CD4-positive, alpha-beta T cell (primary cell): ENCODE data around the gene AUTS2. TPM values are rescaled to one million over a fixed set of nuclear protein-coding genes. Genes with fewer than 3 reads are reported as not detected.

Source experiments
- ATAC-seq: fragments of 200-7000 bp; cut with Tn5 transposase; one replicate; pipeline ENCODE4 v1.10.0; 2022; ENCODE audit warnings: mild to moderate bottlenecking; ENCODE audit not compliant: poor library complexity
- CTCF ChIA-PET: fragments of 350-600 bp; sonication (Branson Sonifier 250); formaldehyde crosslinking; loops from one replicate; lab custom pipeline; 2021; ENCODE audit warnings: antibody characterized with exemption, inconsistent platforms; lab: Charles Lee
- POLR2A ChIA-PET: fragments of 350-600 bp; sonication (Branson Sonifier 250); formaldehyde crosslinking; loops from one replicate; lab custom pipeline; 2021; ENCODE audit warnings: antibody characterized with exemption, inconsistent platforms; lab: Charles Lee
- DNase-seq, 14 experiments: peaks; one replicate each; pipeline ENCODE4 v3.0.0-alpha.2; 2013 to 2020; ENCODE audit warnings: mixed read lengths in 2 of 14
- H3K27ac ChIP-seq, 2 donors: one replicate each; pipeline versions ENCODE4 v1.5.1 to v1.7.0; 2013; ENCODE audit warnings: low read length in 2 of 2, low read depth in 1 of 2, mild to moderate bottlenecking in 1 of 2
- H3K27me3 ChIP-seq, 2 experiments: 1 replicate in 1 of 2; 2 replicates in 1 of 2; pipeline versions ENCODE4 v1.6.1 to v1.7.0; 2013; ENCODE audit warnings: low read length in 2 of 2, control low read depth in 1 of 2, mild to moderate bottlenecking in 1 of 2, moderate library complexity in 1 of 2; ENCODE audit not compliant: insufficient read depth in 2 of 2, control insufficient read depth in 1 of 2
- H3K36me3 ChIP-seq: one replicate; pipeline ENCODE4 v1.6.1; 2013; ENCODE audit warnings: low read length, control low read depth; ENCODE audit not compliant: insufficient read depth
- H3K4me1 ChIP-seq: one replicate; pipeline ENCODE4 v1.6.1; 2013; ENCODE audit warnings: low read length, control low read depth; ENCODE audit not compliant: insufficient read depth
- H3K4me3 ChIP-seq: one replicate; pipeline ENCODE4 v1.5.1; 2013; ENCODE audit warnings: mild to moderate bottlenecking, low read length, moderate library complexity
- H3K9me3 ChIP-seq, 2 experiments: 1 replicate in 1 of 2; 2 replicates in 1 of 2; pipeline versions ENCODE4 v1.6.1 to v1.7.0; 2013; ENCODE audit warnings: low read length in 2 of 2, mild to moderate bottlenecking in 2 of 2, control low read depth in 1 of 2, moderate library complexity in 1 of 2; ENCODE audit not compliant: control insufficient read depth in 1 of 2, insufficient read depth in 1 of 2
- H3K27ac Mint-ChIP-seq: one replicate; pipeline ENCODE4 v1.8.0; 2020; ENCODE audit warnings: mixed read lengths
- H3K27me3 Mint-ChIP-seq: one replicate; pipeline ENCODE4 v1.8.0; 2021; ENCODE audit warnings: mixed read lengths
- H3K36me3 Mint-ChIP-seq: one replicate; pipeline ENCODE4 v1.8.0; 2021; ENCODE audit warnings: low read depth, mixed read lengths
- H3K4me1 Mint-ChIP-seq: one replicate; pipeline ENCODE4 v1.8.0; 2021; ENCODE audit warnings: low read depth, mixed read lengths
- H3K4me3 Mint-ChIP-seq: one replicate; pipeline ENCODE4 v1.8.0; 2020; ENCODE audit warnings: mild to moderate bottlenecking, mixed read lengths
- H3K9me3 Mint-ChIP-seq: one replicate; pipeline ENCODE4 v1.8.0; 2020; ENCODE audit warnings: mixed read lengths
- intact Hi-C, 2 experiments: fragments of 100-400 bp; cut with DNase I in 1 of 2; cut with micrococcal nuclease in 1 of 2; formaldehyde crosslinking; loops; one replicate each; pipeline versions ENCODE4 v1.15.1 to v1.9.0; 2023 to 2025; cut with DNase I, micrococcal nuclease
- total RNA-seq, 174 experiments: library from RNA in 2 of 174; stranded (reverse) in 2 of 174; gene quantifications; one replicate each; pipeline ENCODE4 v1.2.3 and lab custom pipeline; 2021 to 2026
- TF ChIP-seq, protein P1 (sequence below): fragments of 200-600 bp; IDR thresholded peaks from one replicate; pipeline ENCODE4 v1.8.0; 2022; ENCODE audit warnings: antibody characterized with exemption, mild to moderate bottlenecking

The AUTS2 gene
- total RNA-seq, 2 experiments from 2014 or later, result 43.6 to 47.6 TPM

DNA sequence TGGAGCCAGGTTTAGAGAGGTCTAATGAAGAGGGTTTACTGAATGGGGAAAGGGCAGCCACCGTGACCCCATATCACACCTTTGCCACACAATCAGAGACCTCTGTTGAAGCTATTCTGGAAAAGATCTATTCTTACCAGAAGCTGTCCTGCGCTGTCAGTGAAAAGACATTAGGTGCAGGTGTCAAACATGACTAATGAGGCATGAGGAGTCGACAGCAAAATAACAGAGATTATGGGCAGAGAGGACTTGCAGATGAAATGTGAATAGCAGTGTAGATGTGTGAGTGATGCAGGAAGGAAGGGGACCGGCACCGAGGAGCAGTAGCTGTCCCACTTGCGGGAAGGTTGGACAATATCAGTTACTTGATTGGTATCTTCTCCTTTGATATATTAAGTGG, 906.0 kb downstream of the AUTS2 start:
- H3K36me3 Mint-ChIP-seq, result no peaks in the 10 kb centered on the region
- H3K27ac Mint-ChIP-seq, result no peak overlapping the region
- Histone ChIP-seq H3K36me3 (no peaks in the 10 kb centered on the region), H3K27ac (no peak overlapping the region), H3K27me3 (no peaks in the 10 kb centered on the region), H3K9me3 (no peaks in the 10 kb centered on the region), H3K4me3 (no peak overlapping the region), H3K4me1 (no peaks in the 10 kb centered on the region)
- H3K4me1 Mint-ChIP-seq, result no peaks in the 10 kb centered on the region
- H3K9me3 Mint-ChIP-seq, result no peaks in the 10 kb centered on the region
- POLR2A ChIA-PET, result interaction anchor here (1.1 kb wide), 1 partner anchor 8 kb away, joined by 3 read pairs; no protein-coding TSS in a partner anchor
- no peak for DNase-seq
- TF ChIP-seq, protein P1, sequence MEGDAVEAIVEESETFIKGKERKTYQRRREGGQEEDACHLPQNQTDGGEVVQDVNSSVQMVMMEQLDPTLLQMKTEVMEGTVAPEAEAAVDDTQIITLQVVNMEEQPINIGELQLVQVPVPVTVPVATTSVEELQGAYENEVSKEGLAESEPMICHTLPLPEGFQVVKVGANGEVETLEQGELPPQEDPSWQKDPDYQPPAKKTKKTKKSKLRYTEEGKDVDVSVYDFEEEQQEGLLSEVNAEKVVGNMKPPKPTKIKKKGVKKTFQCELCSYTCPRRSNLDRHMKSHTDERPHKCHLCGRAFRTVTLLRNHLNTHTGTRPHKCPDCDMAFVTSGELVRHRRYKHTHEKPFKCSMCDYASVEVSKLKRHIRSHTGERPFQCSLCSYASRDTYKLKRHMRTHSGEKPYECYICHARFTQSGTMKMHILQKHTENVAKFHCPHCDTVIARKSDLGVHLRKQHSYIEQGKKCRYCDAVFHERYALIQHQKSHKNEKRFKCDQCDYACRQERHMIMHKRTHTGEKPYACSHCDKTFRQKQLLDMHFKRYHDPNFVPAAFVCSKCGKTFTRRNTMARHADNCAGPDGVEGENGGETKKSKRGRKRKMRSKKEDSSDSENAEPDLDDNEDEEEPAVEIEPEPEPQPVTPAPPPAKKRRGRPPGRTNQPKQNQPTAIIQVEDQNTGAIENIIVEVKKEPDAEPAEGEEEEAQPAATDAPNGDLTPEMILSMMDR, result no peak
- intact Hi-C loops, result no loop called here
- no peak overlapping the region for H3K4me3 Mint-ChIP-seq
- no peaks in the 10 kb centered on the region for H3K27me3 Mint-ChIP-seq
- no peak for ATAC-seq
- CTCF ChIA-PET, result no interaction called here

DNA sequence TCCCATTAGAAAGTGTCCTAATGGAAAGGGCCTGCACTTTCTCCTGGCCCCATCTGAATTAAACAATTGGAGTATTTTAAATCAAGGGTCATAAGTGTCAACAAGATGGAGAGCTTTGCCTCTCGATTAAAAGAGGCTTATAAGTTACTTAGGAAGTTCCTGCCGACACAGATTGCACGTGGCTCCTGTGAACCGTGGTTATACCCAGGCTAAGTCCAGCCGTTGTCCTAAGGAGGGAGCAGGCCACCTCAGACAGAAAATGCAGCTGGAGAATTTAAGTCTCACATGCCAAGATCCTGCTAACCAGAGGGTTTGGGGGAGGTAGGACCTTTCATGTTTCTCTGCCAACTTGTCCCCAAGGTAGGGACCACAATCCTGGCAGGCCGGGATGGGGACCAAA, 907.2 kb downstream of the AUTS2 start:
- POLR2A ChIA-PET, result no interaction called here
- no peaks in the 10 kb centered on the region for H3K9me3 ChIP-seq
- no peaks in the 10 kb centered on the region for H3K9me3 Mint-ChIP-seq
- no peak overlapping the region for H3K4me3 Mint-ChIP-seq
- no peaks in the 10 kb centered on the region for H3K27me3 ChIP-seq
- no peak overlapping the region for H3K27ac Mint-ChIP-seq
- ATAC-seq (no peak), DNase-seq (no peak)
- no peak overlapping the region for H3K27ac ChIP-seq
- intact Hi-C loops, result no loop called here
- no peaks in the 10 kb centered on the region for H3K36me3 ChIP-seq
- CTCF ChIA-PET, result no interaction called here
- TF ChIP-seq, protein P1, result no peak
- H3K27me3 Mint-ChIP-seq, result no peaks in the 10 kb centered on the region
- no peaks in the 10 kb centered on the region for H3K4me1 ChIP-seq
- no peaks in the 10 kb centered on the region for H3K36me3 Mint-ChIP-seq
- H3K4me3 ChIP-seq, result no peak overlapping the region
- no peaks in the 10 kb centered on the region for H3K4me1 Mint-ChIP-seq

DNA sequence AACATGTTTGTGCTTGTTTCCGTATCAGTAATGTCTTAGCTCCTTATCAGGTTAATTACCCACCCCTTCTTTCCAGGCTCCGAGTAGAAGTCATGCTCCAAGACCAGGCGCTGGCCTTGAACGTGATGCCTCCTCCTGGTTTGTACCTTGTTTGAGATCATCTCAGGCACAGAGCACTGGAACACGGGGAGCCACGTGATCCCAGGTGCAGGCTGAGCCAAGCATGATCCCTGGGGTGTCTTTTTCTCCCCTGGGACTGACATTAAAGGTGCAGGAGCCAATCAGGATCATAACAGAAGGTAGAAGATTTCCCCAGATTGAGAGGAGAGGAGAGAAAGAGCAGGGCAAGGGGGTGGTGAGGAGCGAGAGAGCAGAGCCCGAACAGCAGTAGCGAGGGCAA, 907.6 kb downstream of the AUTS2 start:
- Histone ChIP-seq H3K9me3 (no peaks in the 10 kb centered on the region), H3K27me3 (no peaks in the 10 kb centered on the region), H3K4me1 (no peaks in the 10 kb centered on the region), H3K36me3 (no peaks in the 10 kb centered on the region), H3K4me3 (no peak overlapping the region), H3K27ac (no peak overlapping the region)
- H3K9me3 Mint-ChIP-seq, result no peaks in the 10 kb centered on the region
- H3K27ac Mint-ChIP-seq, result no peak overlapping the region
- intact Hi-C loops, result no loop called here
- ATAC-seq, result no peak
- no peak overlapping the region for H3K4me3 Mint-ChIP-seq
- H3K27me3 Mint-ChIP-seq, result no peaks in the 10 kb centered on the region
- no peaks in the 10 kb centered on the region for H3K4me1 Mint-ChIP-seq
- CTCF ChIA-PET, result no interaction called here
- DNase-seq, result no peak
- no peaks in the 10 kb centered on the region for H3K36me3 Mint-ChIP-seq
- TF ChIP-seq, protein P1, result no peak
- POLR2A ChIA-PET, result no interaction called here
